Kidney capillary endothelial cell (primary cell): ENCODE measurements around the gene INO80.
"Not testable (repeated sequence)": the region's sequence is repeated elsewhere in the genome, so short reads cannot be mapped to it uniquely, and the experiment has no call there.

ENCODE experiments used
- DNase-seq: peaks from one replicate; pipeline ENCODE4 v3.0.0-alpha.2; 2018; ENCODE audit warnings: low spot score

Gene INO80

DNA sequence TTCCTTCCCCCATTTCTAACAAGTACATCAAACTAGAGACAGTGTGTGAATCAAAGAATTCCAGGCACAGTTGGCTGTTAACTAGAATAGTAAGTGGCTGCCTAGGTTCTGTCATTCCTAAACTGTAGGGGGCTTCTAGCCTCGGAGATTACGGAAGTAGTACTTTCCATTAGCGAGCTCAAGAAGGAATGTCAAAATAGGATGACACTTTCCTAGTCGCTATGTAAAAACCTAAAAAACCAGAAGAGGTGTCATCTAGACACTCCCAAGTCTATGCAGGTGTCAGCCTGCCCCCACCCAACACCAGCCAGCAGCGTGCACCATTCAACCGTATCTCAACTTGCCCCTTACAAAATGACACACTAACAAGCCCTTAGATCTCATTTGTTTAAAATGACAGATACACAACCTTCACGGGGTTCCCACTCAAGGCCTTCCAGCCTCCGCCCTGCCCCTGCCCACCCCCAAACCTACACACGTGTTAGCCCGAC, 874 bp downstream of the INO80 start:
- peak; percentile 32 for DNase-seq

GRCh38 chr15:41106947-41107346, 9.1 kb downstream of the INO80 start:
- no peak for DNase-seq

DNA sequence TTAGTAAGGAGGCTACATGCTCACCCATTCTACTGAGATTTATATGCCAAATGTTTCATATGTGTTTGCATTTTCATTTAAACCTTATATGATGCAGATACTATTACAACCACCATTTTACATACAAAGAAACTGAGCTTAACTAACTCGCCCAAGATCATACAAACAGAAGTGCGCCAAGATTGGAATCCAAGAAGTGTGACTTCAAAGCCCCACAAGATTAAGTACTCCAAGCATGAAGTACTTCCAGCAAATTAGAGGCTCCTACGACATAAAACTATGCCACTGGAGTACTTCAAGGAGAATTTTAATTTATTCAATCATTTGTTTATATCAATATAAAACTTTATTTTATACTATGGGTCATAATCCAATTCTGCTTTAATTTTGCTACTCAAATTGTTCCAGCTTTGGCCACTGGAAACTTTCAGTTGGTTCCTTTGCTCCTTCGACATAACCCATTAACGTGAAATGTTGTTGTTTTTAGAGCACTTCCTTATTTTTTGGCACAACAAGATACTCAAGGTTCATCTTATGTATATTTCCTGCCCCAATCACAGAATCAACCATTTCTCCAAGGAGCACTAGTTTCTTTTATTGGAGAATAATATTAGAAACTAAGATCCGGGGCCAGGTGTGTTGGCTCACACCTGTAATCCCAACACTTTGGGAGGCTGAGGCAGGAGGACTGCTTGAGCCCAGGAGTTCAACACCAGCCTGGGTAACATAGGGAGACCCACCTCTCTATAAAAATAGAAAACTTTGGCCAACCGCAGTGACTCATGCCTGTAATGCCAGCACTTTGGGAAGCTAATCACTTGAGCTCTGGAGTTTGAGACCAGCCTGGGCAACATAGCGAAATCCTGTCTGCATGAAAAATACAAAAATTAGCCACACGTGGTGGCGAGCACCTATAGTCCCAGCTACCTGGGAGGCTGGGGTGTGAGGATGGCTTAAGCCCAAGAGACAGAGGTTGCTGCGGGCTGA, 10.4 kb downstream of the INO80 start:
- no peak for DNase-seq

- DNase-seq: peak; percentile 38
Observed at GRCh38 chr15:41104234-41104633, 11.8 kb downstream of the INO80 start.

GRCh38 chr15:41102854-41103253, 13.2 kb downstream of the INO80 start:
- DNase-seq: no peak

GRCh38 chr15:41096178-41096577, 19.9 kb downstream of the INO80 start:
- DNase-seq: no peak

GRCh38 chr15:41085029-41085428, 31.1 kb downstream of the INO80 start:
- DNase-seq: no peak

- no peak for DNase-seq
Observed at GRCh38 chr15:41080144-41080543, 35.9 kb downstream of the INO80 start.

GRCh38 chr15:41079717-41080116, 36.4 kb downstream of the INO80 start:
- no peak for DNase-seq

- DNase-seq: not testable (repeated sequence)
Observed at GRCh38 chr15:41078879-41079278, 37.2 kb downstream of the INO80 start.

DNA sequence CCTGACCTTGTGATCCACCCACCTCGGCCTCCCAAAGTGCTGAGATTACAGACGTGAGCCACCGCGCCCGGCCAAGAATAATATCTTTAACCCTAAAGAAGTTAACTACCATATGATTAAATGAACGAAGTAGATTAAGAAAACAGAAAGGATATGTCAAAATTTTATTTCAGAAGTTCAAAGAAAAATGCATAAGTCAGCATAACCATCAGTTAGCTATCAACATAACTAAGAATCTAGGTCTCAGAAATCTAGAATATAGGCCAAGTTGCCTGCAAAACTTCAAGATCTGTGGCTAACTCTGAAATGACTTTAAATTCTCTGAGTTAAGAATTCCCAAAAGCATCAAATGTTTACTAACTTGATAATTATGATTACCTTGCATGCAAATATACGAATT, 38.0 kb downstream of the INO80 start:
- DNase-seq: no peak

GRCh38 chr15:41073028-41073427, 43.1 kb downstream of the INO80 start:
- no peak for DNase-seq

- no peak for DNase-seq
Observed at GRCh38 chr15:41072013-41072412, 44.1 kb downstream of the INO80 start.

DNA sequence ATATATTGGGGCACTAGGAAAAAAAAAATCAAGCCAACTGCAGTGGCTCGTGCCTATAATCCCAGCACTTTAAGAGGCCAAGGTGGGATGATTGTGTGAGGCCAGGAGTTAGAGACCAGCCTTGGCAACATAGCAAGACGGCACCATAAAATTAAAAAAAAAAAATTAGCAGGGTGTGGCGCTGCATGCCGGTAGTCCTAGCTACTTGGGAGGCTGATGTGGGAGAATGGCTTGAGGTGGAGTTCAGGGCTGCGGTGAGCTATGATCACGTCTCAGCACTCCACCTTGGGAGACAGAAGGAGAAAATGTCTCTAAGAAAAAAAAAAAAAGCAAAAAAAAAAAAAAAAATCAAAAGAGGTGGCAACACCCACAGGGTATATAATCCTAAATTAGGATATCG, 49.6 kb downstream of the INO80 start:
- no peak for DNase-seq

DNA sequence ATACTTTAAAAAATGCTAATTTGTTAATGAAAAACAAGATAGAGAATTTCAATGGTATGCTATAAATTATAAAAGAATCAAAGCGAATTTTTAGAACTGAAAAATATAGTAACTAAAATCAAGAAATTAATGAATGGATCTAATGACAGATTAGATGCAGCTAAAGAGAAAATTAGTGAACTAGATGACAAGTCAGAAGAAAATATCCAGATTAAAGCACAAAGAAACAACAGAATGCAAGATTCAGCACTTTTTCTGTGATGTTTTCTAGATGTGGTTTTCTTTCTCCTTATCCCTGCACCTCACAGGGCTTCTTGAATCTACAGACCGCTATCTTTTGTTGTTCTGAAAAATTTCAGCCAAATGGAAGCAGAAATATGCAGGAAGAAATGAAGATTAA, 54.4 kb downstream of the INO80 start:
- DNase-seq: no peak

DNA sequence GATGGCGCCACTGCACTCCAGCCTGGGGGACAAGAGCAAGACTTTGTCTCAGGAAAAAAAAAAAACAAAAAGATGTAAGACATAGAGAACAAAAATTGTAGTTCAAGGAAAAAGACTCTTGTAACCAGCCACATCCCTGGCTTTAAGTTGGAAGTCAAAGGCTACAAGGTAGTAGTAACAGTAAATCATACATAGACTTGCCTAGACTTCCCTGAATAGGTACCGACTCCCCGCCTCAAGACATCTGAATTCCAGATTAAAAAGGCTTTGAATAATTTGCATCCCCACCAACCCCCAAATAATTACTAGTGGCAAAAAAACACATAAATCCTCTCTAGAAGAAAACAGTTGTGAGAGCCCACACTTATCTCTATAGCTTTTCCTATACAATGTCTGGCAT, 55.6 kb downstream of the INO80 start:
- no peak for DNase-seq

DNA sequence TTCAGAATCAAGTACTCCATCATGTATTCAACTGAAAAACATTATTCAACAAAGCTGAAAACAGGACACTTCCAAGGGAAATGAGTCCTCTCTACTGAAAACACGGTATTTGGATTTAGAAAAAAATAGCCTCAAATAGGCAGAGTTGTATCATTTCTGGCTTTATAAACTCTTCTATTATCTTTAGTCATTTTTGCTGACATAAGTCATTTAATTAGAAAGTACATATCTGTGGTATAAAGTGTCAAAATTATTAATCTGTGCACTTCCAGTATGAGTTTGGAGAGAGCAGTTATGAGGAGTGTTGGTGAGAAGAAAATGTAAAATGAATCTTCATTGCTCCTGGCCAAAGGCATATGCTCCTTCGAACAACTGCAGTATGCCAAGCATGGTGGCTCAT, 59.3 kb downstream of the INO80 start:
- DNase-seq: no peak

- DNase-seq: no peak
Observed at GRCh38 chr15:41055706-41056105, 60.4 kb downstream of the INO80 start.

- DNase-seq: no peak
Observed at GRCh38 chr15:41051139-41051538, 64.9 kb downstream of the INO80 start.

- no peak for DNase-seq
Observed at GRCh38 chr15:41048852-41049251, 67.2 kb downstream of the INO80 start.

DNA sequence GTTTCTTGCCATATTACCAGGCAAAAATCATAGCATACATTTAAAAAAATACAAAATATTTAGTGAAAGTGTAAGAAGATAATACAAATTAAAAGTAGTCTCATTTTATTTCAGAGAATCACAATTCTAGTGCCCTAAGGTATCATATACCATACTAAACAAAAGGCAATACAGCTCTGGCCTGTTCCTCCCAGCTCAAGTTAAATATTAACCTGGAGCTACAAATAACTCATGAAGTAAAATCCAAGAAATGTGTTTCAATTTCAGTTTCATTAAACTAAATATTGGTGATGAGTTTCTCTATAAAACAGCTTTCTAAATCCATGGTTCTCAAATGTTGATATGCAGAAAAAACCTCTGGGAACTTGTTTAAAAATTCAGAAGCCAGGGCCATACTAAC, 67.7 kb downstream of the INO80 start:
- DNase-seq: no peak

DNA sequence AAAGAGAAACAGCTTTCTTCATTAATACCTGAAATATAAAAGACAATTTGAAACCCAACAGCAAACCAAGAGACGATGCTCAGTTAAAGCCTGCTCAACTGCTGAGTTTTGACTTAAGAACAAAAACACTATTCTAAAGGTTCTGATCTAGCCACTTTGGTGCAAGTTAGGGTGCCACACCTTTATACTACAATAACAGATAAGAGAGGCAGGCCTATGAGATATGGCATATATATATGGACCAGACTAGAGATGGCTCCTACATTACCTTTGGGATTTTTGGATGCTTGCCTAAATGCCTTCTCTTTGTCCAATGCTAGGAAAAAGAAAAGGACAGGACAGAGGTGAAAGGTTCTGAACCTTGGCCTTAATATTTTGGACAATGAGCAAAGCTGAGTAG, 68.6 kb downstream of the INO80 start:
- DNase-seq: no peak

DNA sequence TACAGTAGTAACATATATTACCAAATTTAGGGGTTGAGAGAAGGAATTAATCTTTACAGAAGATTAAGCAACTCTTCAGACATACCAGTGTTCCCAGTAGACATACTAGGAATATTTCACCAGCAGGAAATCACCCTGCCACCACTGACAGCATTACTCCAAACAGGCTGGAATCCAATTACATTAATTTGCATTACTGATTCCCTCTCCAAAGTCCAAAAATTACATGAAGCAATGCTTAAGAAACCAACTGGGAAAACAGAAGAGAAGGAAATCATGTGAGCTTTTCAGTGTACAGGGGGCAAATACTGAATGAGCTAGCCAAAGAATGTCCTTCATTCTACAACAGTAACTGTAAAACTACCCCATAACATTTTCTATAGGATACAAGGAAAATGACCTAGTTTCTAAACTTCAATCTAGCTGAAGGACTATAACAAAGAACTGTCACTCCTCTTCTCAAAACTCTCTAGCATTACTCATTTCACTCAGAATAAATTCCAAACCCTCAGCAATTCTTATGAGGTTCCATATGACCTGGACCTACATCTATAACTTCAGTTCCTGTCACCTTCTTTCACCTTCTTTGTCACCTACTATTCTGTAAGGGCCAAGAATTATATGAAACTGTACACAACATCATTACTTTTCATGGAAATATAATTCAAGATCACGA, 72.7 kb downstream of the INO80 start:
- DNase-seq: no peak
